ENCODE data around the gene MACROD1.

DNA sequence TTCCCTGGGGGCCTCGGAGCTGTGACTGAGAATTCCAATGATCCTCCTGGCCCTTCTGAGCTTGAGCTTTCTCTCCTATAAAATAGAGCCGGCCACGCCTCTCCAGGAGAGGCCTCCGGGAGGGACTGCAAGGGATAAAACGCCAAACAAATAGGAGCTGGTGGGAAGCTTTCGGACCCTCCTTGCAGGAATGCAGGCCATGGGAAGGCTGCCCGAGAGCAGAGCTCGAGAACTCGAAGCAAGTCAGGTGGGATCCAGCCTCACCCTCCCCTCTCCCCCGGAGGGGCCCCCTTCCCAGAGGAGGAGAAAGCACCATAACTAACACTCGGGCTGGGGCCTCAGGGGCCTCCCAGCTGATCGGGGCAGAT, 95.6 kb downstream of the MACROD1 start:
- no peak for TF ChIP-seq POLR2A (IDR thresholded peaks at IDR 0.05; ENCODE audit: low read depth, low read length)
- no peak for TF ChIP-seq TAF1 (IDR thresholded peaks at IDR 0.05; ENCODE audit: low read depth, low read length)
- no peak for TF ChIP-seq SPI1 (IDR thresholded peaks at IDR 0.05; ENCODE audit: low read depth, low read length)
